GM12874 (cell line): ENCODE measurements around the gene KDM5A.

Experiments
- TF ChIP-seq, protein P1 (sequence below): IDR thresholded peaks from 2 replicates; pipeline ENCODE4 v1.5.1; 2011; ENCODE audit warnings: low read depth, mild to moderate bottlenecking, control low read depth, low read length, moderate library complexity; ENCODE audit not compliant: insufficient read depth

KDM5A gene

DNA sequence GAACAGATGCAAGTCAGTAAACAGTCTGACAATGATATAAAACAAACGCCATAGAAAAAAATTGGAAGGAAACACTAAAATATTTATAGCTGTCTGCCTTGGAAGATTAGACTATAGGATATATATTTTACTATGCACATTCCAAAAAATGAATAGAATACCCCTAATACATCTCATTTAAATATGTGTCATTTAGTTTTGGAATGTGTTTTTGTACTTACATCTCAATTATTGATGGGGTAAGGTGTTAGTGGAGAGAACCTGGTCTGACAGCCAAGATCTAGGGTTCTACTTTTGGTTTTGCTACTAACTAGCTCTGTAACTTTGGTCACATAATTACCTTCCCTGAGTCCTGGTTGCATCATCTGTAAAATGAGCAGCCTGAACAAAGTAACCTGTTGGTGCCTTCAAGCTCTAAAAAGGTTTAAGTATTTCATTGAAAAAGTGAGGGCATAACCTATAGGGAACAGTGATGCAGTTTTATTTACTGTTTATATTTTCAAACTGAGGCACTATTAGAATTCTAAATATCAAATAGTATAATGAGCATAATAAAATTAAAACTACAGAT lies 97.9 kb downstream of the KDM5A start:
- TF ChIP-seq, protein P1, sequence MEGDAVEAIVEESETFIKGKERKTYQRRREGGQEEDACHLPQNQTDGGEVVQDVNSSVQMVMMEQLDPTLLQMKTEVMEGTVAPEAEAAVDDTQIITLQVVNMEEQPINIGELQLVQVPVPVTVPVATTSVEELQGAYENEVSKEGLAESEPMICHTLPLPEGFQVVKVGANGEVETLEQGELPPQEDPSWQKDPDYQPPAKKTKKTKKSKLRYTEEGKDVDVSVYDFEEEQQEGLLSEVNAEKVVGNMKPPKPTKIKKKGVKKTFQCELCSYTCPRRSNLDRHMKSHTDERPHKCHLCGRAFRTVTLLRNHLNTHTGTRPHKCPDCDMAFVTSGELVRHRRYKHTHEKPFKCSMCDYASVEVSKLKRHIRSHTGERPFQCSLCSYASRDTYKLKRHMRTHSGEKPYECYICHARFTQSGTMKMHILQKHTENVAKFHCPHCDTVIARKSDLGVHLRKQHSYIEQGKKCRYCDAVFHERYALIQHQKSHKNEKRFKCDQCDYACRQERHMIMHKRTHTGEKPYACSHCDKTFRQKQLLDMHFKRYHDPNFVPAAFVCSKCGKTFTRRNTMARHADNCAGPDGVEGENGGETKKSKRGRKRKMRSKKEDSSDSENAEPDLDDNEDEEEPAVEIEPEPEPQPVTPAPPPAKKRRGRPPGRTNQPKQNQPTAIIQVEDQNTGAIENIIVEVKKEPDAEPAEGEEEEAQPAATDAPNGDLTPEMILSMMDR = no peak

DNA sequence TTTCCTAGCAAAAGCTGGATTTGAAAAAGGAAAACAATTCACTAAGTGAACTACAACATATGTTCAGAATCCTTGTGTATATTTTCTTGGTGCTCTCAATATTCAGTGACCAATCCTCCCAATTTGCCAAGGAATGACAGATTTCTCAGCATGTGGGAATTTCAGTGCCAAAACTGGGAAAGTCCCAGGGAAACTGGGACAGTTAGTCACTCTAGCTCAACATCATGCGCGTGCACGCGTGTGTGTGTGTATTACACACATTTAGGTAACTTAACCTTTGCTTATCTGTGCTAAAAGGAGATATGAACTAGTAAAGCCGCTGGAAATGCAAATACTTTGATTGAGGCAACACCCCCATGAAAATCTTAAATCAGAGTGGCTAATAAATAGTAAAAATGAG lies 100.4 kb downstream of the KDM5A start:
- TF ChIP-seq, protein P1 = no peak

DNA sequence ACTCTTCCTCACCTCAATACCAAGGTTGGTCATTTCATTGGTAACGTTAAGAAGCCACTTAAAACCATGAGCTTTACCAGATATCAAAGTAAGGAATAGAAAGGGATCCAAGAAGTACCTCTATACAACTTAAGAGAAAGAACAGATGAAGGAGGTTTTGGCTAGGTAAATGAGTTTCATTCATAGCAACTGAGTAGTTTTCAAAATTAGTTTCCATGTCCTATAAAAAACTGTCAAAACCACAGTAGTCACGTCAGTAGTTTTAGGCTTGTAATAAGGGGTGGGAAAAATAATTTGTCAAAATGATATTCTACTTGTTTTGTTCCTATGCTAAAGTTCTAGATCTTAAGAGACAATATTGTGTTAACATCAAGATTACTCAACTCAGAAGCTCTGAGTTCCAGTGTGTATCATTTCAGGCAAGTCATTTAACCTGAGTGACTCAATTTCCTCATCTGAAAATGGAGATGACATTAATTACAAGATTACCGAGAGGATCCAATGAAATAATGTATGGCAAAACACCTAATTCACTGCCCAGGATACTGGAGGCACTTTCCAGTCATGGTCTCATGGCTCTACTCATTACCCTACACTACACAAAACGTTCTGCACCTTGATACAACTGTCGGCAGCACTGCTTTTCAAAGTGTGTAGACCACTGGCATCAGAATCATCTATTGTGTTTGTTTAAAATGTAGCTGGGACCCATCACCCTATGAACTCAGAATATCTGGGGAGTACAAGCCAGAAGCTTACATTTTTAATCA lies 102.4 kb downstream of the KDM5A start:
- TF ChIP-seq, protein P1 = no peak

DNA sequence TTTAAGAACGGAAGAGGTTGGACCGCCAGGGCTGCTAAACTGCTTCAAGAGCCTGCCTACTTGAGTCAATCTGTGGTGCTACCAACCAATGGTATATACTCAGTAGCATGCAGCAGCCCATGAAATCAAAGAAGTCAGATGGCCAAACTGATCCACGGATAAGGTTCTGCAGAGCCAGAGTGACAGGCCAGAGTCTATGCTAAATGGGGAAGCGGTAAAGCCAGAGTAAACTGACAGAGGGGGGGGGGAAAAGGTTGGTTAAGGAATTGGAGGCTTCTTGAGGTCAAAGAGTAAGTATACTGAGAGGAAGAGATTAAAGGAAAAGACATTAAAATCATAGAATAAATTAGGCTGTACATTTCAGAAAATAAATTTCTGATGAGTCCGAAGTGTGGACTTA lies 111.1 kb downstream of the KDM5A start:
- TF ChIP-seq, protein P1 = no peak

DNA sequence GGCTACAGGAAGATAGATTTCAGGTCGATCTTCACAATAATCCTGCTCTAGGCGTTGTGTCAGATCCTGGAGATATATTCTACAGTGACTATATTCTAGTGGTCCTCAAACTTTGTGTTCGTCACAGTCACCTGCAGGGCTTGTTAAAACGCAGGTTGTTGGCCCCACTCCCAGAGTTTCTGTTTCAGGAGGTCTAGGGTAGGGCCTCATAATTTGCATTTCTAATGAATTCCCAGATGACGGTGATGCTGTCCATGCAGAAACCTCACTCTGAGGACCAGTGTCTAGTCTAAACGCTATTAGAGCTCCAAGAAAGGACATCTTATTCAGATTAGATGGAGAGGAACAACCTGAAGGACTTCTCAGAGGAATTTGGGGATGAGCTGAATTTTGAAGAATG lies 113.3 kb downstream of the KDM5A start:
- TF ChIP-seq, protein P1 = no peak

DNA sequence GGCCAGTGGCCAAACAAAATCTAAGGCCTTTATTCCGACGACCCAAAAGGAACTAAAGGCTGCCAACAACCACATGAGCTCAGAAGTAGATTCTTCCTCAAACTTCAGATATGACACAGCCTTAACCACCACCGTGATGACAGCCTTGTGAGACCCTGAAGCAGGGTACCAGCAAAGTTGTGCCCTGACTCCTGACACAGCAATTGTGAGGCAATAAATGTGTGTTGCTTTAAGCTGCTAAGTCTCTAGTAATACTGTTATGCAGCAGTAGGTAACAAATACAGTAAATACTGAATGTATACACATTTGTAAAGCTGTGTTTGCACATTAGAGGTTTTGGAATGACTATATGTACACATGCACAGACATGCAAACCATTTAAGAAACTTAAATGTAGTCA lies 115.7 kb downstream of the KDM5A start:
- TF ChIP-seq, protein P1 = no peak

DNA sequence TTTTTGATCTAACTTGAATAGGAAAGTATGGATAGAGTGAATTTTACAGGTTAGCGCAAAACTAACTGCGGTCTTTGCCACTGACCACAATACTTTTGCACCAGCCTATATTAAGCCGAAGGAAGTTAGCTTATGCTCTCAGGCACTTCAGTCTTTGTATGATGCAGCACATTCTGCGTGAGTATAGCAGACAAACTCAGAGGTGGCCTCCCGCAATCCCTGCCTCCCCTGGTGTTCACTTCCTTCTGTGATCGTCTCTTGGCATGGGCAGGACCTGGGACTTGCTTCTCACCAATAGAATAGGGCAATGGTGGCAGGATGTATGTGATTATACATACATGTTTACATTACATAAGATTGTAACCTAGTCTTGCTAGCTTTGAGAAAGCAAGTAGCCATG lies 116.2 kb downstream of the KDM5A start:
- TF ChIP-seq, protein P1 = no peak
